RWPE2 (cell line): Measurements from ENCODE around the gene ADAMTS17.

ENCODE experiments used
- ATAC-seq: fragments of 200-7000 bp; cut with Tn5 transposase; 3 replicates; pipeline ENCODE4 v1.9.1; 2021; ENCODE audit warnings: low read depth
- DNase-seq: peaks from one replicate; pipeline ENCODE4 v3.0.0-alpha.2; 2020; ENCODE audit warnings: low spot score
- H3K27ac ChIP-seq: fragments of 450-650 bp; 2 replicates; pipeline ENCODE4 v1.5.1; 2017; ENCODE audit warnings: mild to moderate bottlenecking; ENCODE audit not compliant: poor library complexity, severe bottlenecking
- H3K27me3 ChIP-seq: fragments of 250-450 bp; sonication (Bioruptor Pico); 2 replicates; pipeline ENCODE4 v1.5.1; 2021; ENCODE audit warnings: mild to moderate bottlenecking, moderate library complexity; ENCODE audit not compliant: insufficient read depth, poor library complexity, severe bottlenecking
- H3K36me3 ChIP-seq: fragments of 250-450 bp; sonication (Bioruptor Pico); 2 replicates; pipeline ENCODE4 v1.5.1; 2020; ENCODE audit warnings: low read depth, mild to moderate bottlenecking, moderate library complexity
- H3K4me1 ChIP-seq: fragments of 250-450 bp; sonication (Bioruptor Pico); 2 replicates; pipeline ENCODE4 v1.5.1; 2021; ENCODE audit warnings: mild to moderate bottlenecking, moderate library complexity; ENCODE audit not compliant: insufficient read depth, poor library complexity, severe bottlenecking
- H3K4me3 ChIP-seq: fragments of 250-450 bp; sonication (Bioruptor Pico); 2 replicates; pipeline ENCODE4 v1.5.1; 2021; ENCODE audit warnings: mild to moderate bottlenecking, moderate library complexity; ENCODE audit not compliant: severe bottlenecking
- H3K9me3 ChIP-seq: fragments of 250-450 bp; sonication (Bioruptor Pico); 2 replicates; pipeline ENCODE4 v1.5.1; 2021; ENCODE audit warnings: mild to moderate bottlenecking, moderate library complexity; ENCODE audit not compliant: severe bottlenecking
- TF ChIP-seq, protein P1 (sequence below): fragments of 450-650 bp; IDR thresholded peaks from one replicate; pipeline ENCODE4 v1.5.1; 2017; ENCODE audit warnings: mild to moderate bottlenecking, moderate library complexity; ENCODE audit not compliant: poor library complexity, severe bottlenecking

ADAMTS17 gene

DNA sequence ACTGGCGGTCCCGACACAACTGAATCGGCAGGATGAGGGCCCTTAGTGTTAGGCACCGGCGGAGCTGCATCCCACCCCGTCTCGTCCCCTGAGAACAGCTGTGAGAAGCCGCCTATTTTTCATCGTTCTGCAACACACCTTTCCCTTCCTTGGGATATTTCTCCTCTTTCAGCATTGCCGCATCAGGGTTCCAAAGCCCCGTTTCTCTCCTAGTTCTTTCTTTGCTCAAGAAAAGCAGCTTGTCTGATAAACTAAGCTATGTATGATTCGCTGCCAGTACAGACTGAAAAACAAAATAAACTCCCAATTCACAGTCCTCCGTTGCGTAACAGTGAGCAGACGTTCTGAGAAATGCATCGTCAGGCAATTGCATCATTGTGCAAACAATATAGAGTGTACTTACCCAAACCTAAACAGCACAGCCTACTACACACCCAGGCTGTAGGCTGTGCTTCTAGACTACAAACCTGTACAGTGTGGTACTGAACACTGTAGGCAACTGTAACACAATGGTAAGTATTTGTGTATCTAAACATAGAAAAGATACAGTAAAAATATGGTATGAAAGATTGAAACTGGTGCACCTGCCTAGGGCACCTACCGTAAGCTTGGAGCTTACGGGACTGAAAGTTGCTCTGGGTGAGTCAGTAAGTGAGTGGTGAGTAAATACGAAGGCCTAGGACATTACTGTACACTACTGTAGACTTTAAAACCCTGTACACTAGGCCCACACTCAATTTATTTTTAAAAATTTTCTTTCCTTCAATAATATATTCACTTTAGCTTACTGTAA lies 8.9 kb upstream of the ADAMTS17 start:
- Histone ChIP-seq H3K27me3 (peaks cover 3% of the 10 kb centered on the region), H3K27ac (peak overlapping the region; percentile 56), H3K9me3 (no peaks in the 10 kb centered on the region), H3K4me3 (peak overlapping the region; percentile 42), H3K4me1 (peaks cover 13% of the 10 kb centered on the region), H3K36me3 (no peaks in the 10 kb centered on the region)
- peak; percentile 76 for ATAC-seq
- DNase-seq: no peak
- TF ChIP-seq, protein P1, sequence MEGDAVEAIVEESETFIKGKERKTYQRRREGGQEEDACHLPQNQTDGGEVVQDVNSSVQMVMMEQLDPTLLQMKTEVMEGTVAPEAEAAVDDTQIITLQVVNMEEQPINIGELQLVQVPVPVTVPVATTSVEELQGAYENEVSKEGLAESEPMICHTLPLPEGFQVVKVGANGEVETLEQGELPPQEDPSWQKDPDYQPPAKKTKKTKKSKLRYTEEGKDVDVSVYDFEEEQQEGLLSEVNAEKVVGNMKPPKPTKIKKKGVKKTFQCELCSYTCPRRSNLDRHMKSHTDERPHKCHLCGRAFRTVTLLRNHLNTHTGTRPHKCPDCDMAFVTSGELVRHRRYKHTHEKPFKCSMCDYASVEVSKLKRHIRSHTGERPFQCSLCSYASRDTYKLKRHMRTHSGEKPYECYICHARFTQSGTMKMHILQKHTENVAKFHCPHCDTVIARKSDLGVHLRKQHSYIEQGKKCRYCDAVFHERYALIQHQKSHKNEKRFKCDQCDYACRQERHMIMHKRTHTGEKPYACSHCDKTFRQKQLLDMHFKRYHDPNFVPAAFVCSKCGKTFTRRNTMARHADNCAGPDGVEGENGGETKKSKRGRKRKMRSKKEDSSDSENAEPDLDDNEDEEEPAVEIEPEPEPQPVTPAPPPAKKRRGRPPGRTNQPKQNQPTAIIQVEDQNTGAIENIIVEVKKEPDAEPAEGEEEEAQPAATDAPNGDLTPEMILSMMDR: peak; percentile 4

DNA sequence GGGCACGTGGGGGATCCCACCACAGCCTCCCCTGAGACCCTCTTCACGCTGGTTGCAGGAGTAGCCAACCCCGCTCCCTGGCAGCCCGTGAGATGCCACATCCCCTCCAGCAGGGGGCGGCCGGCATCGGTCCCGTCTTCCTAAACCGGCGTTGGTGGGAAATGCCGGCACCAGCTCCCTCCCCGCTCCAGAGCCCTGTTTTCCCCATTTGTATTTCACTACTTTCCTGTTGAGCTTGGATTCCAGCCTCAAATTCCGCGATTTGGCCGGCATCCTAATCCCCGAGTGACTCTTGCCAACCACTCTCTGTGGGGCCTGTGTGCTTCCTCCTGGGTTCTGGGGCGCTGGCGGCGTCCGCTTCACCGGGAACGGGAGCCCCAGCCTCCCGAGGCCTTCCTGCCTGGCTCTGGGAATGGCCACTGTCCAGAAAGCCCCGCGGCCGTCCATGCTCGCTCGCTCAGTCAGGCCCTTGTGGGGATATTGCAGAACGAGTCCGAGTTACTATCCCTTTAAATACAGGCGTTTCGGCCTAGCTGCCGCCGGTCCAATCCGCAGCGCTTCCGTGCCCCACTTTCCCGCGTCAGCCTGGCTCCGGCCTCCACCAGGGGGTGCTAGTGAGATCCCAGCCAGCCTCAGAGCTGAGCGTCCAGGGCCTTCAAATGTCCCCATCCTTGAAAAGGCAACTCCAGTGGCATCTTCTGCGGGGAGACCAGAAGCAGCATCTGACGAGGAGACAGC lies 8.1 kb upstream of the ADAMTS17 start:
- H3K27me3 ChIP-seq: no peaks in the 10 kb centered on the region
- H3K4me3 ChIP-seq: peak overlapping the region; percentile 42
- DNase-seq (peak; percentile 86), ATAC-seq (peak; percentile 85)
- peak overlapping the region; percentile 56 for H3K27ac ChIP-seq
- no peaks in the 10 kb centered on the region for H3K9me3 ChIP-seq
- no peaks in the 10 kb centered on the region for H3K36me3 ChIP-seq
- TF ChIP-seq, protein P1: peak; percentile 100
- peaks cover 13% of the 10 kb centered on the region for H3K4me1 ChIP-seq

DNA sequence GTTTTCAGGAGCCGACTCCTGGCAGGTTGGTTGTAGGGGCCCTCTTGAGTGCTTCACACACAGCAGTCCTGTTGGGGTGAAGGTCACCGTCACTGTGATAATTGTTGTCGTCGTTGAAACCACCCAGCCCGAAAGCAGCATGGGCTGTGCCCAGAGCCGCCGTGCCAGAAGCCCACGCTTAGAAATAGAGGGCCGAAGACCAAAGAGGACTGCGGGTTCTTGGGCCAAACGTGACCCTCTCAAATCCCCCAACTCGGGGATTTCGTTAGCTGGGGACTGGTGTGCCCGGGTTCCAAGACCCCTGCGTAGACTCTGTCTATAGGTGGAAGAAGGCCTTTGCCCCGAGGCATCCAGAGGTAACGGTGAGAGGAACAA lies 7.5 kb upstream of the ADAMTS17 start:
- no peaks in the 10 kb centered on the region for H3K27me3 ChIP-seq
- H3K36me3 ChIP-seq: no peaks in the 10 kb centered on the region
- H3K9me3 ChIP-seq: no peaks in the 10 kb centered on the region
- H3K27ac ChIP-seq: peak overlapping the region; percentile 56
- ATAC-seq: no peak
- DNase-seq: no peak
- H3K4me1 ChIP-seq: peaks cover 13% of the 10 kb centered on the region
- TF ChIP-seq, protein P1: no peak
- H3K4me3 ChIP-seq: peak overlapping the region; percentile 42

DNA sequence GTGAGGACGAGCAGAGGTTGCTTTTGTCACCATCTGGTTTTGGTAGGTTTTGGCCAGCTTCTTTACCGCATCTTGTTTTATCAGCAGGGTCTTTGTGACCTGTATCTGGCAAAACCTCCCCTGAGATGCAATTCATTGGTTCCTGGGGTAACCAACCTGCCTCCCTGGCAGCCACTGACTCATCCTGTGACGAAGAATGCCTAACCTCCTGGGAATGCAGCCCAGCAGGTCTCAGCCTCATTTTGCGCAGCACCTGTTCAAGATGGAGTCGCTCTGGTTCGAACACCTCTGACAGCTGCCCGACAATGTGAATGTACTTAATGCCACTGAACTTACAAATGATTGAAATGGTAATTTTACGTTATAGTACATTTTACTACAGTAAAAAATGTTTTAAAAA lies 6.8 kb upstream of the ADAMTS17 start:
- TF ChIP-seq, protein P1: no peak
- ATAC-seq: no peak
- H3K9me3 ChIP-seq: no peaks in the 10 kb centered on the region
- no peaks in the 10 kb centered on the region for H3K27me3 ChIP-seq
- no peaks in the 10 kb centered on the region for H3K36me3 ChIP-seq
- no peak overlapping the region for H3K27ac ChIP-seq
- DNase-seq: no peak
- no peak overlapping the region for H3K4me3 ChIP-seq
- peaks cover 13% of the 10 kb centered on the region for H3K4me1 ChIP-seq
